Thyroid gland (tissue), 4 donors: ENCODE results near the gene RAP1GAP2.

Experiments
- POLR2A ChIP-seq, 2 donors: fragments of 450-650 bp; IDR thresholded peaks; one replicate each; pipeline ENCODE4 v1.6.1; 2017; ENCODE audit warnings: antibody characterized with exemption in 2 of 2, mild to moderate bottlenecking in 2 of 2, moderate library complexity in 1 of 2
- TF ChIP-seq, protein P1 (sequence below), 6 experiments: fragments of 200-600 bp in 3 of 6; fragments of 450-650 bp in 3 of 6; sonication (generic) in 3 of 6; IDR thresholded peaks; one replicate each; pipeline ENCODE4 v1.5.1; 2016 to 2019; ENCODE audit warnings: antibody characterized with exemption in 6 of 6, mild to moderate bottlenecking in 2 of 6, inconsistent platforms in 1 of 6, moderate library complexity in 1 of 6

DNA sequence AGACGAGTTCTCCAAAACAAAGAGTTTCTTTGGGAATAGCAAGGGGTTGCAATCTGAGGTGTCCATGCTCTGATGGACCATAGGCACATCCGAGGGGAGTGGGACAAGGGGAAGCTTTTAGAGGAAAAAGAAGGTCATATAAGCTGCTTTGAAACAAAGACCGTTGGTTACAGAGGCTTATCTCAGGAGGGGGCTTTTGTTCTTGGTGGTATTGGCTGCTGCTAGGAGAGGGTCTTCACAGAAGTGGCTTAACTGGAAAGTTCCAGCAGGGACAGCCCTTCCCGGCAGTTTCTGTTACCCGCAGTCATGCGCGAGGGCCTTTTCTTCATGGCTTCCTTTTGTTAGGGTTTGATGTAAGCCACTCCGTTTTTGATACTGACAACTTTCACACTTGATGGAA lies 76.0 kb downstream of the RAP1GAP2 start:
- TF ChIP-seq, protein P1, sequence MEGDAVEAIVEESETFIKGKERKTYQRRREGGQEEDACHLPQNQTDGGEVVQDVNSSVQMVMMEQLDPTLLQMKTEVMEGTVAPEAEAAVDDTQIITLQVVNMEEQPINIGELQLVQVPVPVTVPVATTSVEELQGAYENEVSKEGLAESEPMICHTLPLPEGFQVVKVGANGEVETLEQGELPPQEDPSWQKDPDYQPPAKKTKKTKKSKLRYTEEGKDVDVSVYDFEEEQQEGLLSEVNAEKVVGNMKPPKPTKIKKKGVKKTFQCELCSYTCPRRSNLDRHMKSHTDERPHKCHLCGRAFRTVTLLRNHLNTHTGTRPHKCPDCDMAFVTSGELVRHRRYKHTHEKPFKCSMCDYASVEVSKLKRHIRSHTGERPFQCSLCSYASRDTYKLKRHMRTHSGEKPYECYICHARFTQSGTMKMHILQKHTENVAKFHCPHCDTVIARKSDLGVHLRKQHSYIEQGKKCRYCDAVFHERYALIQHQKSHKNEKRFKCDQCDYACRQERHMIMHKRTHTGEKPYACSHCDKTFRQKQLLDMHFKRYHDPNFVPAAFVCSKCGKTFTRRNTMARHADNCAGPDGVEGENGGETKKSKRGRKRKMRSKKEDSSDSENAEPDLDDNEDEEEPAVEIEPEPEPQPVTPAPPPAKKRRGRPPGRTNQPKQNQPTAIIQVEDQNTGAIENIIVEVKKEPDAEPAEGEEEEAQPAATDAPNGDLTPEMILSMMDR (IDR thresholded peaks at IDR 0.05): no peak
- no peak for TF ChIP-seq POLR2A (IDR thresholded peaks at IDR 0.05)
